Naive B cell (primary cell): ENCODE measurements around the gene GDPD4. TPM values are rescaled to one million over a fixed set of nuclear protein-coding genes. Genes with fewer than 3 reads are reported as not detected.

Experiments
- ATAC-seq, 2 donors: fragments of 150-1000 bp; cut with Tn5 transposase; 2 replicates each; pipeline ENCODE4 v1.10.0; 2021; ENCODE audit warnings: low read depth in 2 of 2, mild to moderate bottlenecking in 2 of 2, moderate library complexity in 2 of 2
- DNase-seq: peaks from one replicate; pipeline ENCODE4 v3.0.0; 2022
- H3K27ac Mint-ChIP-seq, 6 donors: one replicate each; pipeline ENCODE4 v1.8.0; 2020 to 2022; ENCODE audit warnings: mild to moderate bottlenecking in 6 of 6, mixed read lengths in 6 of 6, moderate library complexity in 5 of 6, inconsistent platforms in 2 of 6
- H3K27me3 Mint-ChIP-seq, 3 donors: one replicate each; pipeline ENCODE4 v1.8.0; 2021 to 2022; ENCODE audit warnings: mixed read lengths in 3 of 3, mild to moderate bottlenecking in 1 of 3
- H3K36me3 Mint-ChIP-seq, 2 donors: one replicate each; pipeline ENCODE4 v1.8.0; 2020 to 2022; ENCODE audit warnings: mixed read lengths in 2 of 2, inconsistent platforms in 1 of 2, mild to moderate bottlenecking in 1 of 2
- H3K4me1 Mint-ChIP-seq, 3 donors: one replicate each; pipeline ENCODE4 v1.8.0; 2020 to 2022; ENCODE audit warnings: mixed read lengths in 3 of 3, inconsistent platforms in 1 of 3, mild to moderate bottlenecking in 1 of 3, moderate library complexity in 1 of 3
- H3K4me3 Mint-ChIP-seq, 8 donors: one replicate each; pipeline ENCODE4 v1.8.0; 2020 to 2022; ENCODE audit warnings: mild to moderate bottlenecking in 8 of 8, mixed read lengths in 8 of 8, moderate library complexity in 8 of 8, inconsistent platforms in 2 of 8
- H3K9me3 Mint-ChIP-seq, 7 donors: one replicate each; pipeline ENCODE4 v1.8.0; 2020 to 2022; ENCODE audit warnings: mixed read lengths in 7 of 7, mild to moderate bottlenecking in 5 of 7, inconsistent platforms in 2 of 7, moderate library complexity in 1 of 7
- polyA plus RNA-seq, 6 donors: library from polyadenylated mRNA; unstranded; fragments of 300-500 nt; fragmentation: Illumina TruSeq; gene quantifications; one replicate each; pipeline ENCODE4 v1.2.3, GENCODE V29; 2021; ENCODE audit warnings: low read depth in 6 of 6

The GDPD4 gene
- polyA plus RNA-seq, 6 donors from 2014 or later: not detected

GRCh38 chr11:77173494-77173893 lies 128.0 kb downstream of the GDPD4 start:
- Mint-ChIP-seq H3K9me3 (peaks cover 0 to 5% (median 0%) of the 10 kb centered on the region in 7 donors), H3K27me3 (peaks cover 0 to 3% (median 0%) of the 10 kb centered on the region in 3 donors), H3K4me1 (peaks cover 15 to 20% (median 16%) of the 10 kb centered on the region in 3 donors), H3K36me3 (no peaks in the 10 kb centered on the region), H3K27ac (peak overlapping the region in 1 of 6 donors; percentile 15), H3K4me3 (no peak overlapping the region)
- ATAC-seq (no peak), DNase-seq (no peak)

GRCh38 chr11:77172666-77172982 lies 128.9 kb downstream of the GDPD4 start:
- DNase-seq (no peak), ATAC-seq (no peak)
- Mint-ChIP-seq H3K36me3 (no peaks in the 10 kb centered on the region), H3K4me3 (no peak overlapping the region), H3K9me3 (no peaks in the 10 kb centered on the region), H3K27me3 (no peaks in the 10 kb centered on the region), H3K4me1 (peaks cover 15 to 20% (median 16%) of the 10 kb centered on the region in 3 donors), H3K27ac (no peak overlapping the region)

- Mint-ChIP-seq H3K27me3 (no peaks in the 10 kb centered on the region), H3K36me3 (no peaks in the 10 kb centered on the region), H3K9me3 (no peaks in the 10 kb centered on the region), H3K4me3 (no peak overlapping the region), H3K27ac (no peak overlapping the region), H3K4me1 (peaks cover 15 to 20% (median 16%) of the 10 kb centered on the region in 3 donors)
- DNase-seq (no peak), ATAC-seq (no peak)
Measured at GRCh38 chr11:77171885-77172665, 129.4 kb downstream of the GDPD4 start.

- Mint-ChIP-seq H3K9me3 (no peaks in the 10 kb centered on the region), H3K4me3 (no peak overlapping the region), H3K36me3 (no peaks in the 10 kb centered on the region), H3K4me1 (peaks cover 15% of the 10 kb centered on the region in 3 donors), H3K27me3 (no peaks in the 10 kb centered on the region), H3K27ac (no peak overlapping the region)
- ATAC-seq: no peak
- DNase-seq: no peak
Measured at GRCh38 chr11:77171254-77171653, 130.2 kb downstream of the GDPD4 start.

- Mint-ChIP-seq H3K4me3 (peak overlapping the region in 1 of 8 donors; percentile 59), H3K9me3 (no peaks in the 10 kb centered on the region), H3K27ac (peak overlapping the region in 1 of 6 donors; percentile 3), H3K27me3 (no peaks in the 10 kb centered on the region), H3K36me3 (no peaks in the 10 kb centered on the region), H3K4me1 (peaks cover 4 to 6% (median 4%) of the 10 kb centered on the region in 3 donors)
- no peak for DNase-seq
- no peak for ATAC-seq
Measured at GRCh38 chr11:77170107-77170506, 131.4 kb downstream of the GDPD4 start.

GRCh38 chr11:77167791-77168190 lies 133.7 kb downstream of the GDPD4 start:
- no peaks in the 10 kb centered on the region for H3K27me3 Mint-ChIP-seq
- no peaks in the 10 kb centered on the region for H3K9me3 Mint-ChIP-seq
- no peaks in the 10 kb centered on the region for H3K36me3 Mint-ChIP-seq
- no peak overlapping the region for H3K27ac Mint-ChIP-seq
- H3K4me3 Mint-ChIP-seq: no peak overlapping the region
- ATAC-seq (no peak), DNase-seq (no peak)
- no peaks in the 10 kb centered on the region for H3K4me1 Mint-ChIP-seq

GRCh38 chr11:77167111-77167626 lies 134.3 kb downstream of the GDPD4 start:
- Mint-ChIP-seq H3K27ac (no peak overlapping the region), H3K27me3 (no peaks in the 10 kb centered on the region), H3K4me3 (no peak overlapping the region), H3K9me3 (no peaks in the 10 kb centered on the region), H3K36me3 (no peaks in the 10 kb centered on the region), H3K4me1 (no peaks in the 10 kb centered on the region)
- ATAC-seq (no peak), DNase-seq (no peak)

Other genes with a start within 250 kb of the GDPD4 start
- gene CAPN5, start 234.7 kb downstream of the GDPD4 start, polyA plus RNA-seq: under 1 TPM in 2 of 6 donors, not detected in 4; 0.33 to 0.87 TPM
- not detected for gene OMP, start 198.8 kb downstream of the GDPD4 start, polyA plus RNA-seq
- not detected for gene MYO7A, start 173.4 kb downstream of the GDPD4 start, polyA plus RNA-seq
- gene PAK1, start 172.4 kb upstream of the GDPD4 start, polyA plus RNA-seq: 10 to 100 TPM in 3 of 6 donors, 1 to 10 TPM in 3; 7.4 to 11.9 (median 10.7) TPM